Airway epithelial cell (primary cell): ENCODE data around the gene KRTAP19-4. TPM values are rescaled to one million over a fixed set of nuclear protein-coding genes. Genes with fewer than 3 reads are reported as not detected.

Experiments used
- total RNA-seq: library from RNA; depleted of rRNA; stranded (reverse); fragments of >200 nt; gene quantifications from 2 replicates; pipeline ENCODE4 v1.2.3, GENCODE V29; 2015

KRTAP19-4 gene, protein sequence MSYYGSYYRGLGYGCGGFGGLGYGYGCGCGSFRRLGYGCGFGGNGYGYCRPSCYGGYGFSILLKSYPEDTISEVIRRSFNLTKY
- total RNA-seq: not detected in 2 replicates

DNA sequence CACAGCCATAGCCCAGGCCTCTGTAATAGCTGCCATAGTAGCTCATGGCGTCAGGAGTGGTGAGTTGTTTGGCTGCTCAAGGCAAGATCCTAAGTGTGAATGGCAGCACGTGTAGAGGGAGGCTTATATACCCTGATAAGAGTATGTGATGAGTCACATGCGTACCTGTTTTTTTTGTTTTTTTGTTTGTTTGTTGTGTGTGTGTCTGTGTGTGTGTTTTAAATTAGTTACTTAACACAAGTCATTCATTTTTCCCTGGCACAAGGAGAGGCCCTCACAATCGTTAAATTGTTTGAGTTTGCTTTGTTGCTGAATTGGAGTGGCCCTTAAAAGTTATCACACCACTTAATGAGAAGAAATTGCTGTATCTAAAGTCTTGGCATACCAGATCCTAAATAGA, at the start of gene KRTAP19-4:
TSS of gene KRTAP19-4 (minus strand) at position 101 of the 400 bp plus-strand sequence. CDS start at position 46, 55 bp downstream.

DNA sequence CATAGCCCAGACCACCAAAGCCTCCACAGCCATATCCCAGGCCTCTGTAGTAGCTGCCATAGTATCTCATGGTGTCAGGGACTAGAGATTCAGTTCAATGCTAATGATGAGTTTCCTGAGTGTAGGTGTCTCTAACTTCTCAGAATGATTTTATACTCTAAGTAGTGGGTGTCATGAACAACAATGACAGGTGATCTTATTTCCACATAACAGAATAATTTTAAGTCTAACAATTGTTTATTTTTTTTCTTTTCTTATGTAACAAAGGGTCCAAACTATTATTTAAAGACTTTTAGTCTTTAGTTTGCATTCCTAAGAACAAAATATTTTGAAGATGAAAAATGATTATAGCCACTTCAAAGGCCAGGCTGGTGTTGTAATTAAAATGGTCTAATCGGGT, 44.8 kb upstream of the KRTAP19-4 start, which contains the start of gene KRTAP19-6:
TSS of gene KRTAP19-6 (minus strand) at position 101 of the 400 bp plus-strand sequence. CDS start at position 70, 31 bp downstream.

GRCh38 chr21:30502041-30502440, 5.1 kb upstream of the KRTAP19-4 start, which contains the start of gene KRTAP19-5:
Gene KRTAP19-5, minus strand, starts transcription at chr21:30502141. Its CDS starts 51 bp downstream, at chr21:30502090.

GRCh38 chr21:30491963-30492428, 5.0 kb downstream of the KRTAP19-4 start, which contains the start of gene KRTAP19-3:
Gene KRTAP19-3, minus strand, starts transcription at chr21:30492013. Its CDS starts 56 bp downstream, at chr21:30491957.

GRCh38 chr21:30487336-30487735, 9.6 kb downstream of the KRTAP19-4 start, which contains the start of gene KRTAP19-2:
Gene KRTAP19-2, minus strand, starts transcription at chr21:30487436. Its CDS starts 88 bp downstream, at chr21:30487348.

DNA sequence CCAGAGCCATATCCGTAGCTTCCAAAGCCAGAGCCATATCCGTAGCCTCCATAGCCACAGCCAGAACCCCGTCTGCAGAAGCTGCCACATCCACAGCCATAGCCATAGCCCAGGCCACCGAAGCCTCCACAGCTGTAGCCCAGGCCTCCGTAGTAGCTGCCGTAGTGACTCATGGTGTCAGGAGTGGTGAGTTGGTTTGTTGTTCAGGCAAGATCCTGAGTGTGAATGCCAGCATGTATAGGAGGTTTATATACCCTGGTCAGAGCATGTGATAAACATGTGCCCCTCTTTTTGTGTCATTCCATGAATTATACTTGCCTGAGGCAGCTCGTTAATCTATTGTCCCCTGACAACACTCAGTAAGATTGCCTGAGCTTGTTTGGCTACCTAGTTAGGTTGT, 16.8 kb downstream of the KRTAP19-4 start, which contains the start of gene KRTAP19-1:
TSS of gene KRTAP19-1 (minus strand) at position 223 of the 400 bp plus-strand sequence. CDS start at position 173, 50 bp downstream.

Other genes starting within 250 kb of the KRTAP19-4 start
- gene KRTAP24-1, start 214.2 kb downstream of the KRTAP19-4 start, total RNA-seq: not detected in 2 replicates
- not detected in 2 replicates for gene KRTAP25-1, start 207.7 kb downstream of the KRTAP19-4 start, total RNA-seq
- not detected in 2 replicates for gene KRTAP26-1, start 176.8 kb downstream of the KRTAP19-4 start, total RNA-seq
- not detected in 2 replicates for gene KRTAP27-1, start 159.5 kb downstream of the KRTAP19-4 start, total RNA-seq
- not detected in 2 replicates for gene KRTAP23-1, start 148.6 kb downstream of the KRTAP19-4 start, total RNA-seq
- not detected in 2 replicates for gene KRTAP13-2, start 124.9 kb downstream of the KRTAP19-4 start, total RNA-seq
- not detected in 2 replicates for gene KRTAP13-1, start 101.1 kb downstream of the KRTAP19-4 start, total RNA-seq
- not detected in 2 replicates for gene KRTAP13-3, start 71.2 kb downstream of the KRTAP19-4 start, total RNA-seq
- gene KRTAP13-4, start 66.9 kb downstream of the KRTAP19-4 start, total RNA-seq: not detected in 2 replicates
- gene KRTAP15-1, start 56.9 kb downstream of the KRTAP19-4 start, total RNA-seq: not detected in 2 replicates
- not detected in 2 replicates for gene KRTAP19-1, start 16.8 kb downstream of the KRTAP19-4 start, total RNA-seq
- not detected in 2 replicates for gene KRTAP19-2, start 9.7 kb downstream of the KRTAP19-4 start, total RNA-seq
- not detected in 2 replicates for gene KRTAP19-3, start 5.2 kb downstream of the KRTAP19-4 start, total RNA-seq
- gene KRTAP19-5, start 5.0 kb upstream of the KRTAP19-4 start, total RNA-seq: not detected in 2 replicates
- not detected in 2 replicates for gene KRTAP19-6, start 44.7 kb upstream of the KRTAP19-4 start, total RNA-seq
- not detected in 2 replicates for gene KRTAP19-7, start 64.1 kb upstream of the KRTAP19-4 start, total RNA-seq
- not detected in 2 replicates for gene KRTAP22-2, start 93.2 kb upstream of the KRTAP19-4 start, total RNA-seq
- not detected in 2 replicates for gene KRTAP6-3, start 95.3 kb upstream of the KRTAP19-4 start, total RNA-seq
- not detected in 2 replicates for gene KRTAP6-2, start 101.7 kb upstream of the KRTAP19-4 start, total RNA-seq
- gene KRTAP22-1, start 103.9 kb upstream of the KRTAP19-4 start, total RNA-seq: not detected in 2 replicates
- gene KRTAP6-1, start 116.8 kb upstream of the KRTAP19-4 start, total RNA-seq: not detected in 2 replicates
- gene KRTAP20-1, start 119.3 kb upstream of the KRTAP19-4 start, total RNA-seq: not detected in 2 replicates
- gene KRTAP20-4, start 123.5 kb upstream of the KRTAP19-4 start, total RNA-seq: not detected in 2 replicates
- gene KRTAP20-2, start 138.0 kb upstream of the KRTAP19-4 start, total RNA-seq: not detected in 2 replicates
- not detected in 2 replicates for gene KRTAP20-3, start 145.7 kb upstream of the KRTAP19-4 start, total RNA-seq
- not detected in 2 replicates for gene KRTAP21-3, start 221.6 kb upstream of the KRTAP19-4 start, total RNA-seq